Measurements from ENCODE around the gene RYR2. TPM values are rescaled to one million over a fixed set of nuclear protein-coding genes. Genes with fewer than 3 reads are reported as not detected.

The RYR2 gene
- total RNA-seq, 1 donor from 2014 or later, result not detected

Other genes with a start within 250 kb of the RYR2 start
- 37.5 and 39.9 TPM in 2 replicates for gene MTR, start 246.9 kb upstream of the RYR2 start, total RNA-seq
- not detected in 2 replicates for gene MT1HL1, start 37.7 kb upstream of the RYR2 start, total RNA-seq